Testis (tissue), 2 donors: ENCODE data around the gene SUSD3.

Experiments used
- CTCF ChIP-seq, 3 experiments: fragments of 450-650 bp in 2 of 3; fragments of 200-600 bp in 1 of 3; sonication (generic) in 1 of 3; IDR thresholded peaks; one replicate each; pipeline ENCODE4 v1.5.1; 2016 to 2019; ENCODE audit warnings: antibody characterized with exemption in 3 of 3, mild to moderate bottlenecking in 2 of 3, moderate library complexity in 1 of 3
- POLR2A ChIP-seq: fragments of 450-650 bp; IDR thresholded peaks from one replicate; pipeline ENCODE4 v1.6.1; 2017; ENCODE audit warnings: antibody characterized with exemption, mild to moderate bottlenecking, moderate library complexity

- no peak for TF ChIP-seq CTCF (IDR thresholded peaks at IDR 0.05)
- TF ChIP-seq POLR2A, result no peak
Measured at GRCh38 chr9:93110311-93110855, 51.9 kb downstream of the SUSD3 start.
